K562 (cell line): ENCODE measurements around the gene COL23A1. TPM values are rescaled to one million over a fixed set of nuclear protein-coding genes. Genes with fewer than 3 reads are reported as not detected.
"Not testable (repeated sequence)": the region's sequence is repeated elsewhere in the genome, so short reads cannot be mapped to it uniquely, and the experiment has no call there.

ENCODE experiments used
- ATAC-seq: fragments of 200-7000 bp; cut with Tn5 transposase; 3 replicates; pipeline ENCODE4 v1.9.1; 2020; ENCODE audit warnings: moderate library complexity
- BruUV-seq: library from RNA; stranded (reverse); fragments of 400-500 nt; replicated peaks from 2 replicates; lab custom pipeline; 2021; lab: Mats Ljungman, UMichigan
- CTCF ChIA-PET: fragments of 300-600 bp; formaldehyde crosslinking; extraction: SDS; loops from one replicate; lab custom pipeline; 2021; ENCODE audit warnings: low intra/inter-chr PET ratio; lab: Yijun Ruan, JAX
- POLR2A ChIA-PET: fragments of 300-600, 350-650 bp; sonication (Branson Sonifier 250); formaldehyde crosslinking; extraction: SDS; loops from one replicate; lab custom pipeline; 2021; ENCODE audit warnings: antibody characterized with exemption, inconsistent platforms; lab: Yijun Ruan, JAX
- DNase-seq, 4 experiments: peaks; one replicate each; pipeline versions ENCODE4 v3.0.0 to v3.0.0-alpha.2; 2011 to 2018; ENCODE audit warnings: low spot score in 3 of 4, mixed read lengths in 3 of 4; ENCODE audit errors: extremely low read depth in 1 of 4
- FAIRE-seq: peaks from 2 replicates; lab custom pipeline; 2011; peaks lifted over from hg19 to GRCh38; lab: Jason Lieb, UNC
- H2AFZ ChIP-seq: 2 replicates; pipeline ENCODE4 v1.6.0; 2011; ENCODE audit warnings: low read depth, low read length, control low read depth, inconsistent platforms
- H3K27ac ChIP-seq: fragments of 200-600 bp; 3 replicates; pipeline ENCODE4 v1.8.0; 2011; ENCODE audit warnings: low read depth, mild to moderate bottlenecking, control low read depth, inconsistent platforms, low read length, moderate library complexity, mixed read lengths; ENCODE audit errors: extremely low read depth
- H3K27me3 ChIP-seq, 2 experiments: fragments of 300-600 bp in 1 of 2; 2 replicates in 1 of 2; 3 replicates in 1 of 2; pipeline versions ENCODE4 v1.6.0 to v1.8.0; 2011; ENCODE audit warnings: inconsistent platforms in 2 of 2, low read length in 2 of 2, mild to moderate bottlenecking in 1 of 2, mixed read lengths in 1 of 2, moderate library complexity in 1 of 2; ENCODE audit not compliant: control insufficient read depth in 2 of 2, insufficient read depth in 2 of 2
- H3K36me3 ChIP-seq: fragments of 300-600 bp; 3 replicates; pipeline ENCODE4 v1.8.0; 2011; ENCODE audit warnings: mild to moderate bottlenecking, low read length, inconsistent platforms; ENCODE audit not compliant: control insufficient read depth, insufficient read depth
- H3K4me1 ChIP-seq, 2 experiments: fragments of 200-600 bp in 1 of 2; replicated peaks in 1 of 2; 2 replicates in 1 of 2; 3 replicates in 1 of 2; pipeline versions ENCODE4 v1.5.1 to v1.8.0; 2011; ENCODE audit warnings: inconsistent platforms in 2 of 2, low read length in 2 of 2, mild to moderate bottlenecking in 1 of 2, mixed read lengths in 1 of 2, moderate library complexity in 1 of 2; ENCODE audit not compliant: control insufficient read depth in 2 of 2, insufficient read depth in 2 of 2
- H3K4me2 ChIP-seq: 2 replicates; pipeline ENCODE4 v1.6.1; 2011; ENCODE audit warnings: low read length, control low read depth, inconsistent platforms, mixed read lengths; ENCODE audit not compliant: insufficient read depth
- H3K4me3 ChIP-seq: fragments of 200-600 bp; sonication (generic), shearing (Covaris generic); 2 replicates; pipeline ENCODE4 v1.5.1; 2016; ENCODE audit warnings: control low read depth, inconsistent platforms
- H3K79me2 ChIP-seq: fragments of 200-600 bp; 3 replicates; pipeline ENCODE4 v1.8.0; 2011; ENCODE audit warnings: low read length, inconsistent platforms; ENCODE audit not compliant: control insufficient read depth, insufficient read depth
- H3K9ac ChIP-seq, 2 experiments: 2 replicates each; pipeline versions ENCODE4 v1.6.0 to v1.6.1; 2011; ENCODE audit warnings: low read depth in 2 of 2, low read length in 2 of 2, control low read depth in 1 of 2, inconsistent platforms in 1 of 2, mild to moderate bottlenecking in 1 of 2, mixed read lengths in 1 of 2; ENCODE audit not compliant: insufficient read depth in 1 of 2
- H3K9me1 ChIP-seq: one replicate; pipeline ENCODE4 v1.6.0; 2011; ENCODE audit warnings: inconsistent platforms, mild to moderate bottlenecking, low read length, moderate library complexity; ENCODE audit not compliant: control insufficient read depth, insufficient read depth
- H3K9me3 ChIP-seq: replicated peaks from 2 replicates; pipeline ENCODE4 v1.5.1; 2011; ENCODE audit warnings: low read depth, low read length, inconsistent platforms; ENCODE audit not compliant: control insufficient read depth, insufficient read depth
- H4K20me1 ChIP-seq: replicated peaks from 2 replicates; pipeline ENCODE4 v1.6.1; 2011; ENCODE audit warnings: low read length, inconsistent platforms, mixed read lengths; ENCODE audit not compliant: control insufficient read depth, insufficient read depth
- NFE2L1 ChIP-seq: fragments of 450-650 bp; IDR thresholded peaks from 2 replicates; pipeline ENCODE4 v1.6.1; 2016; ENCODE audit warnings: missing genetic modification characterization, low read depth, mild to moderate bottlenecking, missing compliant biosample characterization, moderate library complexity, borderline replicate concordance
- POU5F1 ChIP-seq: fragments of 150-350 bp; IDR thresholded peaks from 2 replicates; pipeline ENCODE4 v1.6.1; 2014; ENCODE audit warnings: borderline replicate concordance, low read length, low read depth, mild to moderate bottlenecking; ENCODE audit not compliant: partially characterized antibody
- PPARD ChIP-seq: fragments of 250-450 bp; sonication (Bioruptor Pico); IDR thresholded peaks from 2 replicates; pipeline ENCODE4 v1.8.0; 2022; ENCODE audit warnings: inconsistent platforms, mild to moderate bottlenecking, moderate library complexity
- RBM25 ChIP-seq: fragments of 200-400 bp; formaldehyde crosslinking; IDR thresholded peaks from 2 replicates; pipeline ENCODE4 v1.6.1; 2018; ENCODE audit warnings: low read length, low read depth, moderate library complexity; ENCODE audit not compliant: severe bottlenecking
- ZNF133 ChIP-seq: fragments of 250-450 bp; sonication (Bioruptor Pico); IDR thresholded peaks from 2 replicates; pipeline ENCODE4 v1.4.0; 2020; ENCODE audit warnings: mild to moderate bottlenecking
- ZNF830 ChIP-seq: fragments of 250-450 bp; sonication (Bioruptor Pico); IDR thresholded peaks from 2 replicates; pipeline ENCODE4 v1.5.0; 2021; ENCODE audit warnings: mild to moderate bottlenecking
- WGBS: fragments of 100-300 bp; shearing (Covaris generic); methylation state at CpG from one replicate; pipeline ENCODE4 v1.1.6; 2016; ENCODE audit warnings: low coverage, mixed read lengths; ENCODE audit not compliant: insufficient coverage; ENCODE audit errors: missing lambda C conversion rate; 5-methylcytosine and 5-hydroxymethylcytosine counted together
- in situ Hi-C: fragments of 300-500 bp; cut with MboI; formaldehyde crosslinking; loops from 4 replicates; pipeline ENCODE4 v1.15.0; 2018; ENCODE audit warnings: inconsistent platforms, mixed read lengths
- intact Hi-C: fragments of 100-400 bp; cut with micrococcal nuclease; formaldehyde crosslinking; loops from 2 replicates; pipeline ENCODE4 v1.14.2; 2022
- polyA plus RNA-seq, 8 experiments: library from polyadenylated mRNA; depleted of rRNA in 4 of 8; stranded (reverse) in 5 of 8; unstranded in 3 of 8; fragments of >200 nt; fragmentation: Nextera tagmentation in 2 of 8; fragmentation: Illumina TruSeq in 1 of 8; extraction: Ambion mirVana in 2 of 8; extraction: Trizol in 1 of 8; gene quantifications; 2 replicates each; pipeline versions ENCODE4 v1.2.1 to v1.2.3, GENCODE V29; 2011 to 2014; ENCODE audit warnings: inconsistent platforms in 1 of 8, missing spikeins in 1 of 8
- total RNA-seq, 7 experiments: library from RNA; depleted of rRNA in 6 of 7; stranded (reverse); fragments of >200 nt in 6 of 7; fragmentation: Illumina TruSeq in 2 of 7; extraction: Trizol in 2 of 7; gene quantifications; 2 replicates each; pipeline versions ENCODE4 v1.2.1 to v1.2.3, GENCODE V29; 2011 to 2021; ENCODE audit warnings: low replicate concordance in 1 of 7

The COL23A1 gene
- total and polyA plus RNA-seq, 9 of the 15 experiments (the other 6 are each of a cell fraction or from before 2014, with no cell fraction given) = 0.09 TPM; not detected in 8

GRCh38 chr5:178240341-178240741 lies 349.9 kb downstream of the COL23A1 start:
- intact Hi-C loops = no loop called here
- Histone ChIP-seq H4K20me1 (no peaks in the 10 kb centered on the region; the same call in 1 of the 2 replicates), H3K36me3 (no peaks in the 10 kb centered on the region), H3K9me3 (no peaks in the 10 kb centered on the region), H2AFZ (no peak overlapping the region), H3K79me2 (no peaks in the 10 kb centered on the region), H3K4me3 (no peak overlapping the region), H3K9ac (no peak overlapping the region), H3K27ac (no peak overlapping the region), H3K27me3 (peaks cover 0 to 18% of the 10 kb centered on the region in 2 experiments; a peak in 3 of 5 replicates), H3K9me1 (no peaks in the 10 kb centered on the region), H3K4me1 (peaks cover 19 to 34% of the 10 kb centered on the region in 2 experiments), H3K4me2 (no peak overlapping the region)
- CTCF ChIA-PET = no interaction called here
- ATAC-seq (no peak), DNase-seq (no peak), FAIRE-seq (no peak)
- in situ Hi-C loops = no loop called here
- POLR2A ChIA-PET = interaction anchor here (0.9 kb wide), 1 partner anchor 13 kb away, joined by 3 read pairs; no protein-coding TSS in a partner anchor
- 71% methylated on average over 14 of the region's 19 CpGs for WGBS
- no peak for TF ChIP-seq ZNF830 (CRISPR knock-in tag)
- TF ChIP-seq ZNF133 (CRISPR knock-in tag) = no peak
- no peak for TF ChIP-seq POU5F1
- no peak for TF ChIP-seq NFE2L1 (tag)
- no peak for TF ChIP-seq RBM25
- TF ChIP-seq PPARD (CRISPR knock-in tag) = no peak
- BruUV-seq = no TSS peak

GRCh38 chr5:178239626-178240301 lies 350.4 kb downstream of the COL23A1 start:
- ATAC-seq, H3K4me3 ChIP-seq, H3K36me3 ChIP-seq, H3K9me3 ChIP-seq, in situ Hi-C loops, BruUV-seq, H3K9me1 ChIP-seq, H3K4me2 ChIP-seq, H4K20me1 ChIP-seq, DNase-seq, H2AFZ ChIP-seq, CTCF ChIA-PET, H3K27ac ChIP-seq, FAIRE-seq, H3K9ac ChIP-seq, H3K79me2 ChIP-seq: not testable (repeated sequence)
- 62% methylated on average over 4 of the region's 16 CpGs for WGBS
- H3K27me3 ChIP-seq = peaks cover 0 to 18% of the 10 kb centered on the region in 2 experiments; a peak in 3 of 5 replicates
- intact Hi-C loops = loop anchor here (5.0 kb wide), 2 partner anchors 313 to 598 kb away; no protein-coding TSS in a partner anchor
- peaks cover 19 to 34% of the 10 kb centered on the region in 2 experiments for H3K4me1 ChIP-seq
- POLR2A ChIA-PET = interaction anchor here (0.6 kb wide), 1 partner anchor 464 kb away, joined by 3 read pairs; no protein-coding TSS in a partner anchor
